HCT116 (cell line): ENCODE measurements around the gene GLT6D1.

Source experiments
- CBX3 ChIP-seq: IDR thresholded peaks from 2 replicates; pipeline ENCODE4 v1.6.1; 2012; ENCODE audit warnings: low read depth
- EZH2 ChIP-seq: fragments of 200-600 bp; sonication (generic); IDR thresholded peaks from 2 replicates; pipeline ENCODE4 v1.6.1; 2017; ENCODE audit warnings: antibody characterized with exemption, mixed run types
- EZH2phosphoT487 ChIP-seq: fragments of 200-600 bp; IDR thresholded peaks from 2 replicates; pipeline ENCODE4 v1.6.1; 2018; ENCODE audit warnings: antibody characterized with exemption, borderline replicate concordance
- POLR2A ChIP-seq: IDR thresholded peaks from 2 replicates; pipeline ENCODE4 v1.7.0; 2011; ENCODE audit warnings: borderline replicate concordance; ENCODE audit not compliant: insufficient read depth, insufficient read length; ENCODE audit errors: extremely low read depth
- POLR2AphosphoS5 ChIP-seq: IDR thresholded peaks from 2 replicates; pipeline ENCODE4 v1.6.1; 2011; ENCODE audit warnings: mild to moderate bottlenecking, low read depth, low read length, moderate library complexity
- RAD21 ChIP-seq: IDR thresholded peaks from 2 replicates; pipeline ENCODE4 v1.6.1; 2012; ENCODE audit warnings: low read depth, mild to moderate bottlenecking
- YY1 ChIP-seq: IDR thresholded peaks from 2 replicates; pipeline ENCODE4 v1.6.1; 2011; ENCODE audit warnings: low read length, low read depth, moderate library complexity, mild to moderate bottlenecking; ENCODE audit not compliant: insufficient replicate concordance; ENCODE audit errors: extremely low read depth
- ZNF274 ChIP-seq: fragments of 200-500 bp; sonication (Bioruptor generic); IDR thresholded peaks from 2 replicates; pipeline ENCODE4 v1.6.1; 2014; ENCODE audit warnings: mild to moderate bottlenecking, low read depth, low read length, inconsistent platforms
- TF ChIP-seq, protein P1 (sequence below), 3 experiments: fragments of 200-600 bp in 1 of 3; sonication (generic) in 1 of 3; IDR thresholded peaks in 2 of 3; conservative IDR thresholded peaks in 1 of 3; 2 replicates each; pipeline ENCODE4 v1.5.1; 2012 to 2017; ENCODE audit warnings: low read depth in 2 of 3, low read length in 2 of 3, antibody characterized with exemption in 1 of 3, borderline replicate concordance in 1 of 3, control low read depth in 1 of 3, mild to moderate bottlenecking in 1 of 3, mixed read lengths in 1 of 3, mixed run types in 1 of 3, moderate library complexity in 1 of 3; ENCODE audit not compliant: insufficient read depth in 1 of 3
- TF ChIP-seq, protein P2 (sequence below): IDR thresholded peaks from 2 replicates; pipeline ENCODE4 v1.6.1; 2012
- TF ChIP-seq, protein P3 (sequence below): IDR thresholded peaks from 2 replicates; pipeline ENCODE4 v1.6.1; 2012

DNA sequence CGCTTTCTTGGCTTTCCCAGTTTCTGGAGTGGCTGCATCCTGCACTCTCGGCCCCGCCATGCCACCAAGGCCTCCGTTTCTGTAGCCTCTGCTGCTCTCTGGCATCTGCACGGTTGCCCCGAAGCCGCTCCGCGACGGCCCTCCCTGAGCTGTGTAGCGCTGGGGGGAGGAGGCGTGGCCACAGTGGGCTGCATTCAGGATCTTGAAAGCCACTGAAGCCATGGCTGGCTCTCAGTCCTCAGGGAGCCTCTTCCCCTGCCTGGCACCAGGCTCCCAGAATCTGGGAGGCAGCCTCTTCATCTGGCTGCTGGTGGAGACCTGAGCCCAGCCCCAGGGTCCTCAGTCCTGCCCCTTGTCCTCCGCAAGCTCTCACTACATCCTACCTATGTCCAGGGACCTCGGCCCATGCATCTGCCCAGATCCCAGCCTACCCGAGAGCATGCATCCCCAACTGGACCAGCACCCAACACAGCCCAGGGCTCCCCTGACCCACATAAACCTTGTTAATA lies 52.7 kb downstream of the GLT6D1 start:
- TF ChIP-seq EZH2phosphoT487: no peak
- TF ChIP-seq, protein P1, sequence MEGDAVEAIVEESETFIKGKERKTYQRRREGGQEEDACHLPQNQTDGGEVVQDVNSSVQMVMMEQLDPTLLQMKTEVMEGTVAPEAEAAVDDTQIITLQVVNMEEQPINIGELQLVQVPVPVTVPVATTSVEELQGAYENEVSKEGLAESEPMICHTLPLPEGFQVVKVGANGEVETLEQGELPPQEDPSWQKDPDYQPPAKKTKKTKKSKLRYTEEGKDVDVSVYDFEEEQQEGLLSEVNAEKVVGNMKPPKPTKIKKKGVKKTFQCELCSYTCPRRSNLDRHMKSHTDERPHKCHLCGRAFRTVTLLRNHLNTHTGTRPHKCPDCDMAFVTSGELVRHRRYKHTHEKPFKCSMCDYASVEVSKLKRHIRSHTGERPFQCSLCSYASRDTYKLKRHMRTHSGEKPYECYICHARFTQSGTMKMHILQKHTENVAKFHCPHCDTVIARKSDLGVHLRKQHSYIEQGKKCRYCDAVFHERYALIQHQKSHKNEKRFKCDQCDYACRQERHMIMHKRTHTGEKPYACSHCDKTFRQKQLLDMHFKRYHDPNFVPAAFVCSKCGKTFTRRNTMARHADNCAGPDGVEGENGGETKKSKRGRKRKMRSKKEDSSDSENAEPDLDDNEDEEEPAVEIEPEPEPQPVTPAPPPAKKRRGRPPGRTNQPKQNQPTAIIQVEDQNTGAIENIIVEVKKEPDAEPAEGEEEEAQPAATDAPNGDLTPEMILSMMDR (IDR thresholded peaks at IDR 0.05 in 2 of 3, conservative IDR thresholded peaks at IDR 0.05 in 1 of 3; ENCODE audit: borderline replicate concordance in 1 of 3, insufficient read depth in 1 of 3, low read depth in 2 of 3, low read length in 2 of 3): no peak
- TF ChIP-seq POLR2A: no peak
- TF ChIP-seq, protein P2, sequence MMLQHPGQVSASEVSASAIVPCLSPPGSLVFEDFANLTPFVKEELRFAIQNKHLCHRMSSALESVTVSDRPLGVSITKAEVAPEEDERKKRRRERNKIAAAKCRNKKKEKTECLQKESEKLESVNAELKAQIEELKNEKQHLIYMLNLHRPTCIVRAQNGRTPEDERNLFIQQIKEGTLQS: no peak
- no peak for TF ChIP-seq POLR2AphosphoS5
- no peak for TF ChIP-seq RAD21
- TF ChIP-seq, protein P3, sequence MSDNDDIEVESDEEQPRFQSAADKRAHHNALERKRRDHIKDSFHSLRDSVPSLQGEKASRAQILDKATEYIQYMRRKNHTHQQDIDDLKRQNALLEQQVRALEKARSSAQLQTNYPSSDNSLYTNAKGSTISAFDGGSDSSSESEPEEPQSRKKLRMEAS: no peak
- TF ChIP-seq EZH2: no peak
- no peak for TF ChIP-seq CBX3
- TF ChIP-seq YY1: no peak
- TF ChIP-seq ZNF274: no peak
